WTC11 (cell line): ENCODE data around the gene OR14K1. TPM values are rescaled to one million over a fixed set of nuclear protein-coding genes. Genes with fewer than 3 reads are reported as not detected.
"Not testable (repeated sequence)": the region's sequence is repeated elsewhere in the genome, so short reads cannot be mapped to it uniquely, and the experiment has no call there.

Source experiments
- ATAC-seq: fragments of 200-7000 bp; cut with Tn5 transposase; 2 replicates; pipeline ENCODE4 v1.10.0; 2021; ENCODE audit warnings: mild to moderate bottlenecking, moderate library complexity
- CTCF ChIA-PET: fragments of 300-600 bp; sonication (Branson Sonifier 250); formaldehyde crosslinking; loops from one replicate; lab custom pipeline; 2021; ENCODE audit warnings: antibody characterized with exemption; lab: Charles Lee
- POLR2A ChIA-PET: fragments of 350-600 bp; sonication (Branson Sonifier 250); formaldehyde crosslinking; loops from one replicate; lab custom pipeline; 2021; ENCODE audit warnings: antibody characterized with exemption; lab: Charles Lee
- DNase-seq: peaks from one replicate; pipeline ENCODE4 v3.0.0; 2021; ENCODE audit warnings: low spot score
- H3K27ac Mint-ChIP-seq: 2 replicates; pipeline ENCODE4 v1.8.0; 2021; ENCODE audit warnings: mixed read lengths
- H3K27me3 Mint-ChIP-seq: 2 replicates; pipeline ENCODE4 v1.8.0; 2021; ENCODE audit warnings: low read depth, mild to moderate bottlenecking, moderate library complexity, mixed read lengths
- H3K36me3 Mint-ChIP-seq: 2 replicates; pipeline ENCODE4 v1.8.0; 2021; ENCODE audit warnings: mixed read lengths
- H3K4me1 Mint-ChIP-seq: 2 replicates; pipeline ENCODE4 v1.8.0; 2022; ENCODE audit warnings: mixed read lengths
- H3K4me3 Mint-ChIP-seq: 2 replicates; pipeline ENCODE4 v1.8.0; 2021; ENCODE audit warnings: mild to moderate bottlenecking, moderate library complexity, mixed read lengths
- H3K9me3 Mint-ChIP-seq: 2 replicates; pipeline ENCODE4 v1.8.0; 2021; ENCODE audit warnings: mixed read lengths
- CREB1 ChIP-seq: sonication (generic); formaldehyde crosslinking; IDR thresholded peaks from 2 replicates; pipeline ENCODE4 v1.8.0; 2023; ENCODE audit warnings: mild to moderate bottlenecking, missing genetic modification reagents
- EMX1 ChIP-seq: fragments of 250-450 bp; sonication (Bioruptor Pico); IDR thresholded peaks from 2 replicates; pipeline ENCODE4 v1.8.0; 2021; ENCODE audit warnings: mild to moderate bottlenecking
- OVOL2 ChIP-seq: fragments of 250-450 bp; sonication (Bioruptor Pico); IDR thresholded peaks from 2 replicates; pipeline ENCODE4 v1.9.0; 2021; ENCODE audit warnings: mild to moderate bottlenecking, borderline replicate concordance
- SMAD3 ChIP-seq: sonication (generic); formaldehyde crosslinking; IDR thresholded peaks from 2 replicates; pipeline ENCODE4 v1.8.0; 2022; ENCODE audit warnings: missing genetic modification reagents, mild to moderate bottlenecking, borderline replicate concordance
- ZBTB21 ChIP-seq: sonication (generic); formaldehyde crosslinking; IDR thresholded peaks from 2 replicates; pipeline ENCODE4 v1.8.1; 2023; ENCODE audit warnings: mild to moderate bottlenecking, missing genetic modification reagents, borderline replicate concordance
- ZNF138 ChIP-seq: sonication (generic); formaldehyde crosslinking; conservative IDR thresholded peaks from 2 replicates; pipeline ENCODE4 v1.8.1; 2022; ENCODE audit warnings: mild to moderate bottlenecking, moderate library complexity, missing genetic modification reagents
- total RNA-seq: library from RNA; stranded (reverse); gene quantifications from 3 replicates; pipeline ENCODE4 v1.2.3, GENCODE V29; 2021
- TF ChIP-seq, protein P1 (sequence below): fragments of 200-600 bp; IDR thresholded peaks from 2 replicates; pipeline ENCODE4 v1.8.0; 2022; ENCODE audit warnings: antibody characterized with exemption
- TF ChIP-seq, protein P2 (sequence below): sonication (generic); formaldehyde crosslinking; IDR thresholded peaks from 2 replicates; pipeline ENCODE4 v1.8.1; 2023; ENCODE audit warnings: mild to moderate bottlenecking, missing genetic modification reagents, moderate library complexity
- TF ChIP-seq, protein P3 (sequence below): sonication (generic); formaldehyde crosslinking; IDR thresholded peaks from 2 replicates; pipeline ENCODE4 v1.8.0; 2022; ENCODE audit warnings: mild to moderate bottlenecking, missing genetic modification reagents
- TF ChIP-seq, protein P4 (sequence below): sonication (generic); formaldehyde crosslinking; IDR thresholded peaks from 2 replicates; pipeline ENCODE4 v1.8.1; 2022; ENCODE audit warnings: mild to moderate bottlenecking, moderate library complexity, missing genetic modification reagents
- TF ChIP-seq, protein P5 (sequence below): sonication (generic); formaldehyde crosslinking; IDR thresholded peaks from 2 replicates; pipeline ENCODE4 v1.8.1; 2023; ENCODE audit warnings: mild to moderate bottlenecking, moderate library complexity, missing genetic modification reagents
- TF ChIP-seq, protein P6 (sequence below): fragments of 250-450 bp; sonication (Bioruptor Pico); IDR thresholded peaks from 2 replicates; pipeline ENCODE4 v1.9.0; 2021; ENCODE audit warnings: mild to moderate bottlenecking
- TF ChIP-seq, protein P7 (sequence below): sonication (generic); formaldehyde crosslinking; IDR thresholded peaks from 2 replicates; pipeline ENCODE4 v1.8.0; 2022; ENCODE audit warnings: mild to moderate bottlenecking, missing genetic modification reagents

Gene OR14K1
- total RNA-seq, 1 experiment from 2014 or later, result not detected

DNA sequence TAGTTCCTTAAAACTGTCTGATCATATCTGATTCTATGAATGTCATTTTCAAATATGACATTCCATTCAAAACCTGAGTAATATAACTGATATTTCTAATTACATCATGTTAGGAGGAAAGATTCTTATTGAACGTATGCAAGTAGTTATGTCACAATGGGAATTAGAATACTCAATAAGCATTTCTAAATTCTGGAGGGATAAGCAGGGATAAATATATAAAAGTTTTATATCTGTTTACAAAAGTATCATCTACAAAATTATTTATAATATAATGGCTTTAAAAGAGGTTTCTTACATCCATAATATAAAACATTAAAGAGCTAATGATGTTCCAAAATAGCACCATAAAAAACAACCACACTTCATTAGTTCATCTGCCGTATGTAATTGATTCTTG is 9.6 kb downstream of the OR14K1 start, which contains the start of gene OR14A2 (continued):
- TF ChIP-seq, protein P1, sequence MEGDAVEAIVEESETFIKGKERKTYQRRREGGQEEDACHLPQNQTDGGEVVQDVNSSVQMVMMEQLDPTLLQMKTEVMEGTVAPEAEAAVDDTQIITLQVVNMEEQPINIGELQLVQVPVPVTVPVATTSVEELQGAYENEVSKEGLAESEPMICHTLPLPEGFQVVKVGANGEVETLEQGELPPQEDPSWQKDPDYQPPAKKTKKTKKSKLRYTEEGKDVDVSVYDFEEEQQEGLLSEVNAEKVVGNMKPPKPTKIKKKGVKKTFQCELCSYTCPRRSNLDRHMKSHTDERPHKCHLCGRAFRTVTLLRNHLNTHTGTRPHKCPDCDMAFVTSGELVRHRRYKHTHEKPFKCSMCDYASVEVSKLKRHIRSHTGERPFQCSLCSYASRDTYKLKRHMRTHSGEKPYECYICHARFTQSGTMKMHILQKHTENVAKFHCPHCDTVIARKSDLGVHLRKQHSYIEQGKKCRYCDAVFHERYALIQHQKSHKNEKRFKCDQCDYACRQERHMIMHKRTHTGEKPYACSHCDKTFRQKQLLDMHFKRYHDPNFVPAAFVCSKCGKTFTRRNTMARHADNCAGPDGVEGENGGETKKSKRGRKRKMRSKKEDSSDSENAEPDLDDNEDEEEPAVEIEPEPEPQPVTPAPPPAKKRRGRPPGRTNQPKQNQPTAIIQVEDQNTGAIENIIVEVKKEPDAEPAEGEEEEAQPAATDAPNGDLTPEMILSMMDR, result no peak
- TF ChIP-seq CREB1, result no peak
- no peak for TF ChIP-seq SMAD3 (CRISPR knock-in tag)
- TF ChIP-seq, protein P2, sequence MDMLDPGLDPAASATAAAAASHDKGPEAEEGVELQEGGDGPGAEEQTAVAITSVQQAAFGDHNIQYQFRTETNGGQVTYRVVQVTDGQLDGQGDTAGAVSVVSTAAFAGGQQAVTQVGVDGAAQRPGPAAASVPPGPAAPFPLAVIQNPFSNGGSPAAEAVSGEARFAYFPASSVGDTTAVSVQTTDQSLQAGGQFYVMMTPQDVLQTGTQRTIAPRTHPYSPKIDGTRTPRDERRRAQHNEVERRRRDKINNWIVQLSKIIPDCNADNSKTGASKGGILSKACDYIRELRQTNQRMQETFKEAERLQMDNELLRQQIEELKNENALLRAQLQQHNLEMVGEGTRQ (CRISPR knock-in tag), result no peak
- no peak for TF ChIP-seq ZNF138 (CRISPR knock-in tag)
- TF ChIP-seq, protein P3, sequence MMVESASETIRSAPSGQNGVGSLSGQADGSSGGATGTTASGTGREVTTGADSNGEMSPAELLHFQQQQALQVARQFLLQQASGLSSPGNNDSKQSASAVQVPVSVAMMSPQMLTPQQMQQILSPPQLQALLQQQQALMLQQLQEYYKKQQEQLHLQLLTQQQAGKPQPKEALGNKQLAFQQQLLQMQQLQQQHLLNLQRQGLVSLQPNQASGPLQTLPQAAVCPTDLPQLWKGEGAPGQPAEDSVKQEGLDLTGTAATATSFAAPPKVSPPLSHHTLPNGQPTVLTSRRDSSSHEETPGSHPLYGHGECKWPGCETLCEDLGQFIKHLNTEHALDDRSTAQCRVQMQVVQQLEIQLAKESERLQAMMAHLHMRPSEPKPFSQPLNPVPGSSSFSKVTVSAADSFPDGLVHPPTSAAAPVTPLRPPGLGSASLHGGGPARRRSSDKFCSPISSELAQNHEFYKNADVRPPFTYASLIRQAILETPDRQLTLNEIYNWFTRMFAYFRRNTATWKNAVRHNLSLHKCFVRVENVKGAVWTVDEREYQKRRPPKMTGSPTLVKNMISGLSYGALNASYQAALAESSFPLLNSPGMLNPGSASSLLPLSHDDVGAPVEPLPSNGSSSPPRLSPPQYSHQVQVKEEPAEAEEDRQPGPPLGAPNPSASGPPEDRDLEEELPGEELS (CRISPR knock-in tag), result no peak
- TF ChIP-seq, protein P4, sequence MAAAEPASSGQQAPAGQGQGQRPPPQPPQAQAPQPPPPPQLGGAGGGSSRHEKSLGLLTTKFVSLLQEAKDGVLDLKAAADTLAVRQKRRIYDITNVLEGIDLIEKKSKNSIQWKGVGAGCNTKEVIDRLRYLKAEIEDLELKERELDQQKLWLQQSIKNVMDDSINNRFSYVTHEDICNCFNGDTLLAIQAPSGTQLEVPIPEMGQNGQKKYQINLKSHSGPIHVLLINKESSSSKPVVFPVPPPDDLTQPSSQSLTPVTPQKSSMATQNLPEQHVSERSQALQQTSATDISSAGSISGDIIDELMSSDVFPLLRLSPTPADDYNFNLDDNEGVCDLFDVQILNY (CRISPR knock-in tag), result no peak
- TF ChIP-seq ZBTB21, result no peak
- no peak for TF ChIP-seq EMX1
- TF ChIP-seq, protein P5, sequence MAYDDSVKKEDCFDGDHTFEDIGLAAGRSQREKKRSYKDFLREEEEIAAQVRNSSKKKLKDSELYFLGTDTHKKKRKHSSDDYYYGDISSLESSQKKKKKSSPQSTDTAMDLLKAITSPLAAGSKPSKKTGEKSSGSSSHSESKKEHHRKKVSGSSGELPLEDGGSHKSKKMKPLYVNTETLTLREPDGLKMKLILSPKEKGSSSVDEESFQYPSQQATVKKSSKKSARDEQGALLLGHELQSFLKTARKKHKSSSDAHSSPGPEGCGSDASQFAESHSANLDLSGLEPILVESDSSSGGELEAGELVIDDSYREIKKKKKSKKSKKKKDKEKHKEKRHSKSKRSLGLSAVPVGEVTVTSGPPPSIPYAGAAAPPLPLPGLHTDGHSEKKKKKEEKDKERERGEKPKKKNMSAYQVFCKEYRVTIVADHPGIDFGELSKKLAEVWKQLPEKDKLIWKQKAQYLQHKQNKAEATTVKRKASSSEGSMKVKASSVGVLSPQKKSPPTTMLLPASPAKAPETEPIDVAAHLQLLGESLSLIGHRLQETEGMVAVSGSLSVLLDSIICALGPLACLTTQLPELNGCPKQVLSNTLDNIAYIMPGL (CRISPR knock-in tag), result no peak
- TF ChIP-seq, protein P6, sequence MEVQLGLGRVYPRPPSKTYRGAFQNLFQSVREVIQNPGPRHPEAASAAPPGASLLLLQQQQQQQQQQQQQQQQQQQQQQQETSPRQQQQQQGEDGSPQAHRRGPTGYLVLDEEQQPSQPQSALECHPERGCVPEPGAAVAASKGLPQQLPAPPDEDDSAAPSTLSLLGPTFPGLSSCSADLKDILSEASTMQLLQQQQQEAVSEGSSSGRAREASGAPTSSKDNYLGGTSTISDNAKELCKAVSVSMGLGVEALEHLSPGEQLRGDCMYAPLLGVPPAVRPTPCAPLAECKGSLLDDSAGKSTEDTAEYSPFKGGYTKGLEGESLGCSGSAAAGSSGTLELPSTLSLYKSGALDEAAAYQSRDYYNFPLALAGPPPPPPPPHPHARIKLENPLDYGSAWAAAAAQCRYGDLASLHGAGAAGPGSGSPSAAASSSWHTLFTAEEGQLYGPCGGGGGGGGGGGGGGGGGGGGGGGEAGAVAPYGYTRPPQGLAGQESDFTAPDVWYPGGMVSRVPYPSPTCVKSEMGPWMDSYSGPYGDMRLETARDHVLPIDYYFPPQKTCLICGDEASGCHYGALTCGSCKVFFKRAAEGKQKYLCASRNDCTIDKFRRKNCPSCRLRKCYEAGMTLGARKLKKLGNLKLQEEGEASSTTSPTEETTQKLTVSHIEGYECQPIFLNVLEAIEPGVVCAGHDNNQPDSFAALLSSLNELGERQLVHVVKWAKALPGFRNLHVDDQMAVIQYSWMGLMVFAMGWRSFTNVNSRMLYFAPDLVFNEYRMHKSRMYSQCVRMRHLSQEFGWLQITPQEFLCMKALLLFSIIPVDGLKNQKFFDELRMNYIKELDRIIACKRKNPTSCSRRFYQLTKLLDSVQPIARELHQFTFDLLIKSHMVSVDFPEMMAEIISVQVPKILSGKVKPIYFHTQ (CRISPR knock-in tag), result no peak

DNA sequence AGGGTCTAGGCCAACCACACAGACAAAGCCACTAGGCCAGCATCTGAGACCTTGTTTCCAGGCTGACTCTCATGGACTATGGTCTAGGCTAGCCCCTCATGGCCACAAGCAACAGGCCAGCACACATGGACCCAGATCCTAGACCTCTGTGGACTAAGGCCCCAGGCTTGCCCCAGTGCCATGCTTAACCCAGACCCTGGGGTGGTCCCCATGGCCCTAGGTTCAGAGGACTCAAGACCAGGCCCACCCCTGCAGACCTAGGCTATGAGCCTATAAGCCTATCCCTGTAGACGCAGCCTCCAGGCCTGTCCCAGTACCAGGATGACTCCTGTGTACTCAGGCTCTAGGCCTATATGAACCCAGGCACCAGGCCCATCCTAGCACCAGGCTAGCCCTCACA is 11.5 kb downstream of the OR14K1 start:
- no peaks in the 10 kb centered on the region for H3K4me1 Mint-ChIP-seq
- no peak overlapping the region for H3K27ac Mint-ChIP-seq
- CTCF ChIA-PET, result no interaction called here
- no peaks in the 10 kb centered on the region for H3K27me3 Mint-ChIP-seq
- peaks cover 6% of the 10 kb centered on the region for H3K36me3 Mint-ChIP-seq
- TF ChIP-seq, protein P2 (CRISPR knock-in tag), result no peak
- TF ChIP-seq, protein P7, sequence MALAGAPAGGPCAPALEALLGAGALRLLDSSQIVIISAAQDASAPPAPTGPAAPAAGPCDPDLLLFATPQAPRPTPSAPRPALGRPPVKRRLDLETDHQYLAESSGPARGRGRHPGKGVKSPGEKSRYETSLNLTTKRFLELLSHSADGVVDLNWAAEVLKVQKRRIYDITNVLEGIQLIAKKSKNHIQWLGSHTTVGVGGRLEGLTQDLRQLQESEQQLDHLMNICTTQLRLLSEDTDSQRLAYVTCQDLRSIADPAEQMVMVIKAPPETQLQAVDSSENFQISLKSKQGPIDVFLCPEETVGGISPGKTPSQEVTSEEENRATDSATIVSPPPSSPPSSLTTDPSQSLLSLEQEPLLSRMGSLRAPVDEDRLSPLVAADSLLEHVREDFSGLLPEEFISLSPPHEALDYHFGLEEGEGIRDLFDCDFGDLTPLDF (CRISPR knock-in tag), result no peak
- no peak for TF ChIP-seq OVOL2
- POLR2A ChIA-PET, result no interaction called here
- no peak for ATAC-seq
- no peak for DNase-seq
- peaks cover 54% of the 10 kb centered on the region for H3K9me3 Mint-ChIP-seq
- H3K4me3 Mint-ChIP-seq, result no peak overlapping the region

DNA sequence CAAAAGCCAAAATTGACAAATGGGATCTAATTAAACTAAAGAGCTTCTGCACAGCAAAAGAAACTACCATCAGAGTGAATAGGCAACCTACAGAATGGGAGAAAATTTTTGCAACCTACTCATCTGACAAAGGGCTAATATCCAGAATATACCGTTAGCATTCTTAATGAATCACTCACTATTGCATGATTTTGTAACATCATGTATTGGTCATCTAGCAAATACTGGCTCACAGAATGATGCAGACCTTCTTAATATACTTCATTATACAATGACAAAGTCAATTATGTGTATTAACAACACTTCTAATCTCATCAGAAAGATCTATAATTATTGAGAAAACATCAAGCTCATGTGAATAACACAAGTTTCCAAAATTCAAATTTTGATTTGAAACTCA is 15.9 kb downstream of the OR14K1 start:
- DNase-seq, H3K27ac Mint-ChIP-seq, H3K4me1 Mint-ChIP-seq, CTCF ChIA-PET, POLR2A ChIA-PET, H3K27me3 Mint-ChIP-seq, ATAC-seq, H3K4me3 Mint-ChIP-seq: not testable (repeated sequence)
- peaks cover 66% of the 10 kb centered on the region for H3K9me3 Mint-ChIP-seq
- H3K36me3 Mint-ChIP-seq, result peaks cover 12% of the 10 kb centered on the region
